NOMO-1 (cell line): ENCODE results near the gene PITHD1.
"Not testable (repeated sequence)": the region's sequence is repeated elsewhere in the genome, so short reads cannot be mapped to it uniquely, and the experiment has no call there.

ENCODE experiments used
- DNase-seq, 2 experiments: peaks; one replicate each; lab custom pipeline; 2025; ENCODE audit not compliant: unreplicated experiment in 2 of 2; lab: John Stamatoyannopoulos, UW

The PITHD1 gene

GRCh38 chr1:23797478-23798448, 19.5 kb downstream of the PITHD1 start:
- no peak for DNase-seq

DNA sequence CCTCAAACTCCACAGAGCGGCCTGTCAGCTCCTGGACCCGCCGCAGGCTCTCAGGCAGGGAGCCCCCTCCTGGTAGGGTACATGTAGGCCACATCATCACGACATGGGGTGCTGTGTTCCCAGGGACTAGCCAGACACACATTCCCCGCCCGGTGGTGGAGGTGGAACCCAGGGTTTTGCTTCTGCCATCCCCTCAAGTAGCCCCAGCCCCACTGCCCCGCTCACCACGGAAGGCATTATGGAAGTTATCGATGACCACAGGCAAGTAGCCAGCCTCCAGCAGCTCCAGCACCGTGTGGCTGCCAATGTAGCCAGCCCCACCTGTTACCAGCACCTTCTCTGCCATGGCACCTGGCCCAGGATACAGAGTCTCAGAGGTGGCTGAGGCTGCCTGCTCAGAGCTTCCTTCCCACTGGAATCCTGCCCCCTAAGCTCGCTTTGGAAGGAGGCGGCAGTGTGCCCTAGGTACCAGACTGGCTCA, 20.5 kb downstream of the PITHD1 start:
- DNase-seq: no peak

DNA sequence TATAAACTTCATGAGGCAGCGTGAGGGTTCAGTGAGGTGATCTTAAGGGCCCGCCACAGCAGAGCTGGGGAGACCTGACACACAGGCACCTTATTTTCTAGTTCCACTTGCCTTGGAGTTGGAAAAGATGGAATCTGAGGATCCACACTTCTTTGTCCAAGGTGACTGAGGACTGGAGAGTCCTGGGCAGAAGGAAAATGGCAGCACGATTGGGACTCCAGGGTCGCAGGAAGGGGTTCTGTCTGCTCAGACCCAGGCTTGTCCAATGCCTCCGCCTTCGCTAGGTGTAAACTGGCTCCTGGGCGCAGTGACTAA, 21.0 kb downstream of the PITHD1 start:
- no peak for DNase-seq

DNA sequence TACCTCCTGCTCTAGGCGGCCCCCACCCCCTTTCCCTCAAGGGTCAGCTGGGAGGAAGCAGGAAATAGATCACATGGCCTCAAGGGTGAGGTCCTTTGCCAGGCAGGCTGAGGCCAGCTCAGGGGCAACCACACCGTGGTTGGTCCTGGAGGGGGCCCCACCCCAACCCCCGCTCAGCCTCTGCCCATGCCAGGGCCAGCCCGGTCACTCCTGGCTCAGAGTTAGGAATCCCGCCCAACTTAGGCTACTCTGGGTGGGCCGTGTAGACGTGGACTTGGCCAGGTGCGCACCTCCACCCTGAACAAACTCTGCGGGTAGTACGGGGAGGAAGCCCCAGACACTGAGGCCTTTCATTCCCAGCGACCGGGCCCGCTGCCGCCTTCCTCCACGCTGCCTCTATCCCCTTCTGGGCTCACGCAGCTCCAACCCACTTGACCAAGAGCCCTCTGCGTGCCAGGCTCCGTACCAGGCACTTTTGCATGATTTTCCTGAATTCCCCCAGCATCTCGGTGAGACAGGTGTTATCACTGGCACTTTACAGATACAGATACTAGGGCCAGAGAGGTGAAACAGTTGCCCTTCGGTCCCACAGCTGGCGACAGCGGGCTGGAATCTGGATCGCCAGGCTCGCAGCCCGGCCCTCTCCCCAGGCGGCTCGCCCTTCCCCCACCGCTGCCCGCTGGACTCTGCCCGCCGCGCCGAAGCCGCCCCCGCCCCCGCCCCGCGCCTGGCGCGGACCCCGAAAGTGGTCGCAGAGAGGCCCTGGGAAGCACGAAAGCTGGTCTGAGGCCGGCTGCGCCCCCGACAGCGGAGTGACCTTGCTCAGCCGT, 21.6 kb downstream of the PITHD1 start:
- DNase-seq: peak; percentile 75 to 82

DNA sequence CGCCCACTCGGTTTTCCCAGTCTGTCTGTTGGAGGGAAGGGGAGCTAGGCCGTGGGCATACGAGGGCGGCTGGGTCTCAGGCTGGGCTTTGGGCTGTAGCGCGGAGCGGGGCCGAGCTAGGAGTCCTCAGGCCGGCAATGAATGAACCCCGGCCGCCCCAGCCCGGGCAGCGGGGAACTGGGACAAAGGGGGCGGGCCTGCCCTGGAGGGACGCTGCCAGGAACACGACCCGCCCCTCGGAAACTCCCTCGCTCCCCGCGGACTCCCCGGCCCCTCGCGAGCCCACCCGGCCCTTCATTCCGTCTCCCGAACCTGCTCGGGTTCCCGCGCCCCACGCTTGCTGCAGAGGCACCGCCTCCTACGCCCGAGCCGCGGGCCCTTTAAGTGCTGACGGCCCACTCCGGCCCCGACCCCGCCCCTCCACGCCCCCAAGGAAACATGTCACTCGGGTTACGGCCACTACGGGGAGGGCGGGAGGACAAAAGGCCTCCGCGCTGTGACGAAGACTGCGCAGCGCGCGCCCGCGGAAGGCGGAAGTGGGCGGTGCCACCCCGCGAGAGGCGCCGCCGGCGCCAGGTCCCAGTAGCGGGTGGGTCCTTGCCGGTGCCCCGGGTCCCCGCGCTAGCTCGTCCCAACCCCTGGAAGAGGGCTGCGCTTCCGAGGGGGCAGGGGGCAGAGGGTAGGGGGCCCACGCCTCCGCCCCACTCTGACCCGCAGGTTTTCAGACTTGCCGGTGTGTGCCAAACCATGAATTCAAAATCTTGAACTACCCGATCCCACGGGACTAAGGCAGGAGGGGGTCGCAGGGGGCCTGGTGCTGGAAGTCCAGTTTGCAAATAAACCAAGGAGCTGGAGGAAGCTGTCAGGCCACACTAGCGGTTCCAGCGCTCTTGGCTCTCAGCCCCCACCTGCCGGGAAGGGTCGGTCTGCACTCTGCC, 22.5 kb downstream of the PITHD1 start, which contains the start of gene GALE:
Gene GALE (minus strand): TSS at position 355 of the 938 bp plus-strand sequence. CDS start 1,747 bp downstream, outside the sequence.
- DNase-seq: peak; percentile 87 to 98

DNA sequence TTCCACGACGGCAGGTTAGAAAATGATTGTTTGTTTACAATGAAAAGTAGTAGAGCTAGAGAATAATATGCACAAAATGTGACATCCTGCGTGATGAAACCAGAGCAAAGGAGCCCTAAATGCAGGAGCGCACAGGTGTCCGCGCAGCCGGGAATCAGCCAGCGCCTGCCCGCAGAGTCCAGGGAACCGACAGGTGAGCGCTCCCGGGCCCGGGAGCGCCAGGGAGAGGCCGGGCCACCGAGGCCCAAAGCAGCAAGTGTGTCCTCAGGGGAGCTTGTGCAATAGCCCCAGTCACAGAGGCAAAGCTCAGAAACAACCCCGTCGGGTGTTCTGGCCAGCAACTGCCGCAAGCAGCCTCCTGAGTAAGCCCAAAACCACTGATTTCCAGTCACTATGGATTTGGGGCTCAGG, 23.1 kb downstream of the PITHD1 start:
- DNase-seq: no peak

DNA sequence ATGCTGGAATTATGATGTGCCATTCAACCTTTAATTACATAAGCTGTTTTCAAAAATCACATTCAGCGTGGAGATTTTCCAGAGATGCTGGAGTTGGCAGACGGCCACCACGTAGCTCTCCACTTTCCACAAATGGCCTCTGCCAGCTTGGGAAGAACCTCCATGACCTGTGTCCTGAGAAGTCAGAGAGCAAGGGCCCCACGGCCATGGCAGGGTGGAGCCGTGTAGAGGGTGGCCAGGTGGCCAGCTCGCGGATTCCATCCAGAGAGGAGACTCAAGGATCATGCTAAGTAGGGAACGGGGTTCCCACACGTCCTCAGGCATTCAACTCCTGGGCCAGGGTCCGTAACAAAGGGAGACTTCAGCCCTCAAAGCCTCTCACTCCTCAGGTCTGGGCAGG, 23.7 kb downstream of the PITHD1 start:
- DNase-seq: no peak

DNA sequence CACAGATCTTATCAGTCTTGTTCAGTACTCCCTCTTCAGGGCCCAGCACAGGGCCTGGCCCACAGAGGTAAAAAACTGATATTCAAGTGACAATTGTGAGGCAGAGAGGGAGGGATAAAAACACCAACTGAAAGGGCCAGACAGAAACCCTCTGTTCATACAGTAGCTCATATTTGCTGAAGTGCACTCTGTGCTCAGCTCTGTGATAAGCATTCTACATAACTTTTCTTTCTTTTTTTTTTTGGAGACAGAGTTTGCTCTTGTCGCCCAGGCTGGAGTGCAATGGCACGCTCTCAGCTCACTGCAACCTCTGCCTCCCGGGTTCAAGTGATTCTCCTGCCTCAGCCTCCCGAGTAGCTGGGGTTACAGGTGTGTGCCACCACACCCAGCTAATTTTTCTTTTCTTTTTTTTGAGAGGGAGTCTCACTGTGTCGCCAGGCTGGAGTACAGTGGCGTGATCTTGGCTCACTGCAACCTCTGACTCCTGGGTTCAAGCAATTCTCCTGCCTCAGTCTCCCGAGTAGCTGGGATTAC, 24.7 kb downstream of the PITHD1 start:
- DNase-seq: not testable (repeated sequence)

- DNase-seq: no peak
Measured at GRCh38 chr1:23803674-23804073, 25.5 kb downstream of the PITHD1 start.

- DNase-seq: peak; percentile 57 to 80
Measured at GRCh38 chr1:23804183-23804835, 26.1 kb downstream of the PITHD1 start.

- DNase-seq: no peak
Measured at GRCh38 chr1:23805025-23805424, 26.8 kb downstream of the PITHD1 start.

DNA sequence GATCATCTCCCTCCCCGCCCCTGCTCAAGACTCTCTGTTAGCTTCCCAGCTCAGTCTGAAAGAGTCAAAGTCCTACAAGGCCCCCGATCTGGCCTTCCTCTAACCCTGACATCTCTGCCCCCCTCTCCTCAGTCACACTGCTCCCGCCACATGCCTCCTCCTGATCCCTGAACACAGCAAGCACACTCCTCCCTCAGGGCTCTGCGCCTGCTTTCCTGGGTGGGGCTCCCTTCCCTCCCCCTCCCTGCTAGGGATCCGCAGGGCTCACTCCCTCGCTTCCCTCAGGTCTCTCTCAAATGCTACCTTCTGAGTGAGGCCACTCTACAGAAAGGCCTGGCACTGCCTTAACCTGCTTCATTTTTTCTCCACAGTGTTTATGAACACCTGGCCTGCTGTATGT, 28.1 kb downstream of the PITHD1 start:
- DNase-seq: no peak

DNA sequence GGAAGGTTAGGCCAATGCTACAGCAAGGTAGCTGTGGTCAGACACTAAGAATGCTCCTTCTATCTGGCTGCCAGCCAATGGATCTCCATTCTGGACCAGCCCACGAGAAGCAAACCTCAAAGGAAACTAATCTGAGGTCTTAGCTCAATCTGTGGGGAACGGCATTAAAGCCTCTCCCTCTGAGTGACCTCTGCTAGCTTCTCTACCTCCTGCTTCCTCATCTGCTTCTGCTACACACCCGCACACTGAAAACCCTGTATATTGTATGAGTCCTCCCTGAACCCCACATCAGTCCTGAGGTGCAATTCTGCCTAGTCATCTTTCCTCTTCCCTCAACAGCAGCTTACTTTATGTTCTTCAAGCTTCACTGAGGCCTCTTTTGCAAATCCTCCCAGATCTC, 29.2 kb downstream of the PITHD1 start:
- DNase-seq: peak; percentile 79 to 88

DNA sequence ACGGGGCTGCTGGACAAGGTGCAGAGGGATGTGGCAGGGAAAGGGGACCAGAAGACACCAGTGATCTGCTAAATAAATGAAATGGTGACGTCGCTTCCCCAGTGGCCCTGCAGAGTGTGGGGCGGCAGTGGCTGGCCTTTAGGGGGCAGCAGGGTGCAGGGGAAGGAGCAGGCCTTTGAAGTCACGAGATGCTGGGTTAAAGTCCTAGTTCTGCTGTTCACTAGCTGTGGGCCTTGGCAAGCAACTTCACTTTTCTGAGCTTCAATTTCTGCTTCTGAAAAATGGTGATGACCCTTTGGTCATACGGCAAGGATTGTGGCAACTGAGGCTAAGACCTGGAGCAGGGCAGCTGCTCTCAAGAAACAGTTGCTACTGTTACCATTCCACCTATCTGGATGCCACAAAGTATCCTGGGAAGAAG, 31.5 kb downstream of the PITHD1 start:
- DNase-seq: peak; percentile 95 to 96

- peak; percentile 88 to 93 for DNase-seq
Measured at GRCh38 chr1:23810818-23811540, 32.8 kb downstream of the PITHD1 start.

GRCh38 chr1:23814016-23814415, 35.8 kb downstream of the PITHD1 start:
- no peak for DNase-seq

- no peak for DNase-seq
Measured at GRCh38 chr1:23816361-23816760, 38.1 kb downstream of the PITHD1 start.

DNA sequence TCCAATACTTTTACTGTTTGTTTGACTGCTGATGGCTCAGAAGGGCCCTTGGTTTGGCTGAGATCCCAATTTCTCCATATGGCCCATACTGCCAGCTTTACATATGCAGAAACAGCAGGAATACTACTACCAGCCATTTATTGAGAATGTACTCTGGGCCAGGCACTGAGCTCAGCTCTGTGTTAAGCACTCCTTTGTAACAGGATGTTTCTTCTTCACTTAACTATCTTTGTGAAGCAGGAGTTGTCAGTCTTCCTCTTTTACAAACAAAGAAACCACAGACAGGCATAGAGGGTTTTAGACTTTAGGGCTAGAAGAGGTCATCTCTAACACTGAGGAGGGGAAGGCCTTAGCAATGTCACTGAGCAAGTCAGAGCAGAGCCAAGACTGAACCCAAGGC, 38.7 kb downstream of the PITHD1 start:
- no peak for DNase-seq

GRCh38 chr1:23817633-23818032, 39.4 kb downstream of the PITHD1 start:
- DNase-seq: no peak
